Measurements from ENCODE around the gene MEGF6. TPM values are rescaled to one million over a fixed set of nuclear protein-coding genes. Genes with fewer than 3 reads are reported as not detected.
A peak's percentile ranks its signal among the peaks of the same experiment; 100 is the strongest.

Gene MEGF6
- total RNA-seq, 2 experiments from 2014 or later = 57.5 to 62.2 TPM

DNA sequence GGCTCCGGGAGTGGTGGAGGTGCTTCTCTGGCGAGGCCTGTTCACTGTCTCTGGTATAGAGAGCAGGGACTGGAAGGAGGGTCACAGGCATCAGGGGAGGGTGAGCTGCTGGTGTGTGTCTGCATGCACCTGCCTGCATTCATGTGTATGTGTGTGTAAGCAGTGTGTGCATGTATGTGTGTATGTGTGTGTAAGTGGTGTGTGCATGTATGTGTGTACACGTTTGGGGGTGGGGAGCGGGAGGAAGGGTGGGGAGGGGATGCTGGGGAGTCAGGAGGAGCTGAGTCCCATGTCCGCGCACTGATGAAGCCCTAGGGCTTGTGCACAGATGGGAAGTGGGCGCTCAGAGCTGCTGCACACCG is 107.8 kb downstream of the MEGF6 start:
- peaks cover 7% of the 10 kb centered on the region for H3K36me3 ChIP-seq (ENCODE audit: insufficient read depth, low read length)
- intact Hi-C loops (cut with DNase I, micrococcal nuclease) = no loop called here
- Mint-ChIP-seq H3K9me3 (no peaks in the 10 kb centered on the region), H3K4me3 (no peak overlapping the region), H3K36me3 (ENCODE audit: low read depth) (peaks cover 20% of the 10 kb centered on the region), H3K27me3 (no peaks in the 10 kb centered on the region), H3K4me1 (ENCODE audit: low read depth) (no peaks in the 10 kb centered on the region), H3K27ac (no peak overlapping the region)
- H3K4me3 ChIP-seq (ENCODE audit: low read length) = no peak overlapping the region
- no peaks in the 10 kb centered on the region for H3K9me3 ChIP-seq (ENCODE audit: control insufficient read depth in 1 of 2, insufficient read depth in 1 of 2, low read length in 2 of 2)
- DNase-seq (no peak), ATAC-seq (ENCODE audit: poor library complexity) (no peak)
- ChIA-PET CTCF (no interaction called here), POLR2A (no interaction called here)
- no peak overlapping the region for H3K27ac ChIP-seq (ENCODE audit: low read depth in 1 of 2, low read length in 2 of 2)
- H3K4me1 ChIP-seq (ENCODE audit: insufficient read depth, low read length) = no peaks in the 10 kb centered on the region
- TF ChIP-seq, protein P1, sequence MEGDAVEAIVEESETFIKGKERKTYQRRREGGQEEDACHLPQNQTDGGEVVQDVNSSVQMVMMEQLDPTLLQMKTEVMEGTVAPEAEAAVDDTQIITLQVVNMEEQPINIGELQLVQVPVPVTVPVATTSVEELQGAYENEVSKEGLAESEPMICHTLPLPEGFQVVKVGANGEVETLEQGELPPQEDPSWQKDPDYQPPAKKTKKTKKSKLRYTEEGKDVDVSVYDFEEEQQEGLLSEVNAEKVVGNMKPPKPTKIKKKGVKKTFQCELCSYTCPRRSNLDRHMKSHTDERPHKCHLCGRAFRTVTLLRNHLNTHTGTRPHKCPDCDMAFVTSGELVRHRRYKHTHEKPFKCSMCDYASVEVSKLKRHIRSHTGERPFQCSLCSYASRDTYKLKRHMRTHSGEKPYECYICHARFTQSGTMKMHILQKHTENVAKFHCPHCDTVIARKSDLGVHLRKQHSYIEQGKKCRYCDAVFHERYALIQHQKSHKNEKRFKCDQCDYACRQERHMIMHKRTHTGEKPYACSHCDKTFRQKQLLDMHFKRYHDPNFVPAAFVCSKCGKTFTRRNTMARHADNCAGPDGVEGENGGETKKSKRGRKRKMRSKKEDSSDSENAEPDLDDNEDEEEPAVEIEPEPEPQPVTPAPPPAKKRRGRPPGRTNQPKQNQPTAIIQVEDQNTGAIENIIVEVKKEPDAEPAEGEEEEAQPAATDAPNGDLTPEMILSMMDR (IDR thresholded peaks at IDR 0.05) = no peak
- no peaks in the 10 kb centered on the region for H3K27me3 ChIP-seq (ENCODE audit: control insufficient read depth in 1 of 2, insufficient read depth in 2 of 2, low read length in 2 of 2)

DNA sequence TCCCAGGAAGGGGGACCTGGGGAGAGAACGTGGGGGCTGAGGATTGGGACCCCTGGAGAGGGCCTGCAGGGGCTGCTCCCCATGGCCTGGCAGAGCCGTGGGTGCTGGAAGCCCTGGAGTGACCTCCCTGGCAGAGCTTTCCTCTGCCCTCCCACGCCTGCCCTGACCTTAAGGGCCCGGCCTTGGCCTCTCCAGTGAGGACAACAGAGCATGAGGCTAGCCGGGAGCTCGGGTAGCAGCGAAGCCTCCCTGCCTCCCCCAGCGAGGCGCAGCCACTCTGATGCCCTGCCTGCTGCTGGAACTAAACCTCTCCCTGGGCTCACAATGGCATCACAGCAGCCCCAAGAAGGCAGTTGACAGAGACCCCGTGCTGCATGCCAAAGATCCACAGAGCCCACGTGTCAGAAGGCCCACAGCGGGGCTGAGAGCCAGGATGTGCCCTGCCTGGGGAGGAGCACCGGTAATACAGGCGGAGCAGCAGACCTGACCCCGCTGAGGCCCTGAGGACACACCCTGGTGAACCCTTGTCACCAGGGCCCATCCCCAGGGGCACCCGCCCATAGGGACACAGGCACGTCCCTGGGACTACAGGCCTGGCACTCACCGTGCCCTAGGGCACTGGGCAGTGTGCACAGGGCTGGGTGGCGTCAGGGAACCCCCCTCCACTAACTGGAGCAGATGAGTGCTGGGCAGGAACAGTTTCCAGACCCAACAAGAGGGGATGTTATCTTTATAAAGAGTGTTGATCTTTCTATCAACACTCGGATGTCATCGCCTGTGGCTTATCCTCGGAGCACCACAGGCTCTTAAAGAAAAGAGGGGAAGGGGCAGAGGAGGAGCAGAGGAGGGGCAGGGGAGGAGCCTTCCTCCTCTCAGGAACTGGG is 108.4 kb downstream of the MEGF6 start:
- no peaks in the 10 kb centered on the region for H3K9me3 Mint-ChIP-seq
- CTCF ChIA-PET = no interaction called here
- Histone ChIP-seq H3K4me1 (ENCODE audit: insufficient read depth, low read length) (no peaks in the 10 kb centered on the region), H3K9me3 (ENCODE audit: control insufficient read depth in 1 of 2, insufficient read depth in 1 of 2, low read length in 2 of 2) (no peaks in the 10 kb centered on the region), H3K27me3 (ENCODE audit: control insufficient read depth in 1 of 2, insufficient read depth in 2 of 2, low read length in 2 of 2) (no peaks in the 10 kb centered on the region), H3K27ac (ENCODE audit: low read depth in 1 of 2, low read length in 2 of 2) (no peak overlapping the region), H3K36me3 (ENCODE audit: insufficient read depth, low read length) (peaks cover 7% of the 10 kb centered on the region), H3K4me3 (ENCODE audit: low read length) (no peak overlapping the region)
- H3K4me3 Mint-ChIP-seq = no peak overlapping the region
- no peaks in the 10 kb centered on the region for H3K27me3 Mint-ChIP-seq
- TF ChIP-seq, protein P1 (IDR thresholded peaks at IDR 0.05) = no peak
- intact Hi-C loops (cut with DNase I, micrococcal nuclease) = no loop called here
- H3K4me1 Mint-ChIP-seq (ENCODE audit: low read depth) = no peaks in the 10 kb centered on the region
- no peak overlapping the region for H3K27ac Mint-ChIP-seq
- DNase-seq = no peak
- peaks cover 16% of the 10 kb centered on the region for H3K36me3 Mint-ChIP-seq (ENCODE audit: low read depth)
- ATAC-seq (ENCODE audit: poor library complexity) = no peak
- POLR2A ChIA-PET = no interaction called here

DNA sequence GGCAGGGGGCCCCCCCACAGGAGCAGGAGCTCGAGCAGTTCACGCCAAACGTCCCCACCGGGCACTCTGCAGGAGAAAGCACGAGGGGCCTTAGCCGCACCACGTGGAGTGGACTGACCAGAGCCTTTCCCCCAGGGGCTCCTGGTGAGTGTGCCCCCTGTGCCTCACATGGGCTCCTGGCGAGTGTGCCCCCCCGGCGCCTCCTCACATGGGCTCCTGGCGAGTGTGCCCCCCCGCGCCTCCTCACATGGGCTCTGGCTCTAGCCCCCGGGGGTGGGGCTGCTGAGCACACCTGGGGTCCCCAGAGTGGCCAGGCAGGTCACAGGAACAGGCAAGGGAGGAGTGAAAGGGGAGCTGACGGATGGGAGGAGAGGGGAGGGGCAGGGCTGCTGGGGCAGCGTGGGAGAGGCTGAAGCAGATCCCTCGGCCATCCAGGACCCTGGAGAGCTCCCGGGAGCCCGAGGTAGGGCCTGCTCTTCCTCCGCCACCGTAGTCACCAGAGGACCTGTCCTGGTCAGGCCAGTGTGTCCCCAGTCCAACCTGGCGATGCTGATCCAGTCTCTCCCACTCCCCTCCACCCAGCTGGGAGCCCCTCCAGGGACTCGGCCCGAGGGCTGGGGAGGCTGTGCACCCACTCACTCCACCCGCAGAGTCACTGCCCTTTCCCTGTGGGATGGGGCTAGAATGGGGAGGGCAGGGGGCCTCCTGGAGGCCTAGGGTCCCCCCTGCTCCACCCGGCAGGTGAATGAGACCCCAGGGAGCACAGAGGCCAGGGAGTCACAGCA is 109.3 kb downstream of the MEGF6 start:
- DNase-seq = peak in 7 of 14 experiments; percentile 9 to 72 (median 40)
- Histone ChIP-seq H3K9me3 (ENCODE audit: control insufficient read depth in 1 of 2, insufficient read depth in 1 of 2, low read length in 2 of 2) (no peaks in the 10 kb centered on the region), H3K4me1 (ENCODE audit: insufficient read depth, low read length) (no peaks in the 10 kb centered on the region), H3K36me3 (ENCODE audit: insufficient read depth, low read length) (peaks cover 5% of the 10 kb centered on the region), H3K27ac (ENCODE audit: low read depth in 1 of 2, low read length in 2 of 2) (no peak overlapping the region), H3K4me3 (ENCODE audit: low read length) (no peak overlapping the region), H3K27me3 (ENCODE audit: control insufficient read depth in 1 of 2, insufficient read depth in 2 of 2, low read length in 2 of 2) (no peaks in the 10 kb centered on the region)
- Mint-ChIP-seq H3K9me3 (no peaks in the 10 kb centered on the region), H3K36me3 (ENCODE audit: low read depth) (peaks cover 9% of the 10 kb centered on the region), H3K4me1 (ENCODE audit: low read depth) (no peaks in the 10 kb centered on the region), H3K27ac (no peak overlapping the region), H3K27me3 (no peaks in the 10 kb centered on the region), H3K4me3 (no peak overlapping the region)
- CTCF ChIA-PET = no interaction called here
- TF ChIP-seq, protein P1 (IDR thresholded peaks at IDR 0.05) = no peak
- no peak for ATAC-seq (ENCODE audit: poor library complexity)
- intact Hi-C loops (cut with DNase I, micrococcal nuclease) = no loop called here
- POLR2A ChIA-PET = interaction anchor here (0.9 to 1.1 kb wide), 2 partner anchors 10 to 11 kb away, joined by 3 to 5 read pairs; no protein-coding TSS in a partner anchor

All from CD4-positive, alpha-beta T cell (primary cell).